GM18861 (cell line): Measurements from ENCODE around the gene LCT.
A peak's percentile ranks its signal among the peaks of the same experiment; 100 is the strongest.
"Not testable (repeated sequence)": the region's sequence is repeated elsewhere in the genome, so short reads cannot be mapped to it uniquely, and the experiment has no call there.

Experiments
- ATAC-seq: cut with Tn5 transposase; IDR thresholded peaks from one replicate; pipeline ENCODE4 v1.9.1; 2021; ENCODE audit not compliant: unreplicated experiment

The LCT gene

GRCh38 chr2:135836596-135837270 is at the start of gene LCT:
Gene LCT, minus strand, starts transcription at chr2:135837184. Its CDS starts 15 bp downstream, at chr2:135837169.
- ATAC-seq = no peak

GRCh38 chr2:135885709-135886108 is 48.7 kb upstream of the LCT start:
- no peak for ATAC-seq

- no peak for ATAC-seq
Observed at GRCh38 chr2:135882415-135882814, 45.4 kb upstream of the LCT start.

GRCh38 chr2:135876770-135877169 is 39.8 kb upstream of the LCT start:
- not testable (repeated sequence) for ATAC-seq

GRCh38 chr2:135876066-135876711 is 39.2 kb upstream of the LCT start, which contains the start of gene MCM6:
Gene MCM6, minus strand, starts transcription at chr2:135876443. Its CDS starts 78 bp downstream, at chr2:135876365.
- ATAC-seq = peak; percentile 79

GRCh38 chr2:135875491-135876065 is 38.6 kb upstream of the LCT start:
- peak; percentile 50 for ATAC-seq

GRCh38 chr2:135874777-135875365 is 37.9 kb upstream of the LCT start:
- ATAC-seq = no peak

GRCh38 chr2:135870571-135870970 is 33.6 kb upstream of the LCT start:
- peak; percentile 42 for ATAC-seq

- ATAC-seq = no peak
Observed at GRCh38 chr2:135863233-135863632, 26.2 kb upstream of the LCT start.

GRCh38 chr2:135862718-135863117 is 25.7 kb upstream of the LCT start:
- no peak for ATAC-seq

- no peak for ATAC-seq
Observed at GRCh38 chr2:135853401-135853800, 16.4 kb upstream of the LCT start.

- ATAC-seq = no peak
Observed at GRCh38 chr2:135851858-135852257, 14.9 kb upstream of the LCT start.

- ATAC-seq = no peak
Observed at GRCh38 chr2:135850892-135851668, 14.1 kb upstream of the LCT start.

- ATAC-seq = no peak
Observed at GRCh38 chr2:135849087-135849486, 12.1 kb upstream of the LCT start.

- no peak for ATAC-seq
Observed at GRCh38 chr2:135845997-135846396, 9.0 kb upstream of the LCT start.

- ATAC-seq = no peak
Observed at GRCh38 chr2:135845257-135845656, 8.3 kb upstream of the LCT start.

GRCh38 chr2:135844301-135844895 is 7.4 kb upstream of the LCT start:
- no peak for ATAC-seq

GRCh38 chr2:135843671-135844070 is 6.7 kb upstream of the LCT start:
- no peak for ATAC-seq

- ATAC-seq = no peak
Observed at GRCh38 chr2:135840601-135841000, 3.6 kb upstream of the LCT start.

GRCh38 chr2:135839713-135840112 is 2.7 kb upstream of the LCT start:
- ATAC-seq = no peak

GRCh38 chr2:135838502-135838901 is 1.5 kb upstream of the LCT start:
- no peak for ATAC-seq
